Liver (tissue), 9 donors: ENCODE results near the gene SPR. TPM values are rescaled to one million over a fixed set of nuclear protein-coding genes. Genes with fewer than 3 reads are reported as not detected.

ENCODE experiments used
- DNase-seq: peaks from one replicate; pipeline ENCODE4 v3.0.0-alpha.2; 2017; ENCODE audit warnings: low spot score
- H3K27ac ChIP-seq, 2 donors: one replicate each; pipeline ENCODE4 v1.7.0; 2013; ENCODE audit warnings: inconsistent platforms in 2 of 2, low read length in 2 of 2, control low read depth in 1 of 2, low read depth in 1 of 2, mild to moderate bottlenecking in 1 of 2
- H3K27me3 ChIP-seq, 4 donors: one replicate each; pipeline versions ENCODE4 v1.6.1 to v1.7.0; 2013; ENCODE audit warnings: low read length in 3 of 4, inconsistent platforms in 1 of 4, mild to moderate bottlenecking in 1 of 4, moderate library complexity in 1 of 4; ENCODE audit not compliant: control insufficient read depth in 4 of 4, insufficient read depth in 4 of 4
- H3K36me3 ChIP-seq, 4 donors: one replicate each; pipeline versions ENCODE4 v1.6.1 to v1.7.0; 2013; ENCODE audit warnings: low read length in 3 of 4, mild to moderate bottlenecking in 3 of 4, low read depth in 1 of 4, moderate library complexity in 1 of 4; ENCODE audit not compliant: control insufficient read depth in 4 of 4, insufficient read depth in 3 of 4
- H3K4me1 ChIP-seq, 4 donors: one replicate each; pipeline versions ENCODE4 v1.6.1 to v1.7.0; 2013; ENCODE audit warnings: low read length in 3 of 4, mild to moderate bottlenecking in 3 of 4, moderate library complexity in 1 of 4; ENCODE audit not compliant: control insufficient read depth in 4 of 4, insufficient read depth in 4 of 4
- H3K4me3 ChIP-seq, 3 donors: one replicate each; pipeline versions ENCODE4 v1.6.1 to v1.7.0; 2013; ENCODE audit warnings: low read length in 3 of 3, control low read depth in 1 of 3, low read depth in 1 of 3, mild to moderate bottlenecking in 1 of 3
- H3K9ac ChIP-seq, 2 donors: one replicate each; pipeline ENCODE4 v1.7.0; 2013; ENCODE audit warnings: low read length in 2 of 2, mild to moderate bottlenecking in 2 of 2, moderate library complexity in 2 of 2, control low read depth in 1 of 2, low read depth in 1 of 2
- H3K9me3 ChIP-seq, 4 donors: one replicate each; pipeline versions ENCODE4 v1.6.1 to v1.7.0; 2013; ENCODE audit warnings: low read length in 3 of 4; ENCODE audit not compliant: control insufficient read depth in 4 of 4
- ATF3 ChIP-seq: IDR thresholded peaks from 2 replicates; pipeline ENCODE4 v1.6.1; 2016; ENCODE audit warnings: antibody characterized with exemption
- CTCF ChIP-seq: fragments of 150-350 bp; IDR thresholded peaks from 2 replicates; pipeline ENCODE4 v1.5.1; 2017; ENCODE audit warnings: improper control_type of control experiment, low read depth, low read length; ENCODE audit not compliant: missing input control
- EGR1 ChIP-seq, 2 donors: IDR thresholded peaks; 2 replicates each; pipeline ENCODE4 v1.6.1; 2016 to 2018; ENCODE audit warnings: antibody characterized with exemption in 2 of 2, low read depth in 2 of 2
- FOXA1 ChIP-seq: IDR thresholded peaks from 2 replicates; pipeline ENCODE4 v1.6.1; 2016; ENCODE audit warnings: antibody characterized with exemption
- FOXA2 ChIP-seq: IDR thresholded peaks from 2 replicates; pipeline ENCODE4 v1.6.1; 2016; ENCODE audit warnings: antibody characterized with exemption
- GABPA ChIP-seq, 2 donors: IDR thresholded peaks in 1 of 2; conservative IDR thresholded peaks in 1 of 2; 2 replicates each; pipeline ENCODE4 v1.6.1; 2016; ENCODE audit warnings: antibody characterized with exemption in 2 of 2, mild to moderate bottlenecking in 1 of 2, moderate library complexity in 1 of 2
- HNF4A ChIP-seq, 2 donors: conservative IDR thresholded peaks; 2 replicates each; pipeline ENCODE4 v1.6.1; 2016; ENCODE audit warnings: antibody characterized with exemption in 2 of 2, mild to moderate bottlenecking in 2 of 2
- HNF4G ChIP-seq: IDR thresholded peaks from 2 replicates; pipeline ENCODE4 v1.6.1; 2016; ENCODE audit warnings: antibody characterized with exemption
- JUND ChIP-seq, 2 donors: IDR thresholded peaks; 2 replicates each; pipeline ENCODE4 v1.6.1; 2016; ENCODE audit warnings: antibody characterized with exemption in 2 of 2
- MAX ChIP-seq: IDR thresholded peaks from 2 replicates; pipeline ENCODE4 v1.6.1; 2016; ENCODE audit warnings: antibody characterized with exemption
- NR2F2 ChIP-seq: IDR thresholded peaks from 2 replicates; pipeline ENCODE4 v1.6.1; 2016; ENCODE audit warnings: antibody characterized with exemption
- RAD21 ChIP-seq, 2 donors: IDR thresholded peaks; 2 replicates each; pipeline ENCODE4 v1.6.1; 2016; ENCODE audit warnings: antibody characterized with exemption in 2 of 2, mild to moderate bottlenecking in 2 of 2
- RXRA ChIP-seq, 2 donors: IDR thresholded peaks; 2 replicates each; pipeline ENCODE4 v1.6.1; 2017 to 2018; ENCODE audit warnings: antibody characterized with exemption in 2 of 2, mild to moderate bottlenecking in 1 of 2
- YY1 ChIP-seq: IDR thresholded peaks from 2 replicates; pipeline ENCODE4 v1.6.1; 2016; ENCODE audit warnings: antibody characterized with exemption, mild to moderate bottlenecking
- ZBTB33 ChIP-seq: IDR thresholded peaks from 2 replicates; pipeline ENCODE4 v1.6.1; 2016; ENCODE audit warnings: antibody characterized with exemption
- WGBS: extraction: QIAGEN DNeasy Blood & Tissue Kit; methylation state at CpG from one replicate; pipeline ENCODE4 v1.1.7; 2013; 5-methylcytosine and 5-hydroxymethylcytosine counted together
- polyA plus RNA-seq, 2 donors: library from polyadenylated mRNA; stranded (reverse) in 1 of 2; unstranded in 1 of 2; fragments of 200-250 nt in 1 of 2; fragments of >200 nt in 1 of 2; fragmentation: Nextera tagmentation in 1 of 2; extraction: Ambion mirVana in 1 of 2; gene quantifications; one replicate each; pipeline versions ENCODE4 v1.2.1 to v1.2.3, GENCODE V29; 2013 to 2015
- total RNA-seq, 2 donors: library from RNA; depleted of rRNA; stranded (reverse); fragments of >200 nt; gene quantifications; one replicate each; pipeline ENCODE4 v1.2.3, GENCODE V29; 2014
- donor health status: healthy.
- donor health status: healthy.
- donor health status: healthy.
- donor health status: healthy.
- donor health status: healthy.

The SPR gene
- total and polyA plus RNA-seq, 4 donors: 13.6 to 60.8 (median 53.1) TPM

GRCh38 chr2:72924353-72925240 lies 37.4 kb downstream of the SPR start (continued):
- TF ChIP-seq GABPA (IDR thresholded peaks at IDR 0.05 in 1 of 2, conservative IDR thresholded peaks at IDR 0.05 in 1 of 2): no peak
- no peak for TF ChIP-seq RAD21 (IDR thresholded peaks at IDR 0.05)
- no peak for TF ChIP-seq RXRA (IDR thresholded peaks at IDR 0.05)
- no peak for TF ChIP-seq MAX
- no peak for TF ChIP-seq FOXA1

- H3K27me3 ChIP-seq: peaks cover 0 to 44% (median 21%) of the 10 kb centered on the region in 4 donors
- DNase-seq: no peak
- no peaks in the 10 kb centered on the region for H3K36me3 ChIP-seq
- TF ChIP-seq CTCF: no peak
- no peak for TF ChIP-seq RAD21 (IDR thresholded peaks at IDR 0.05)
- no peak for TF ChIP-seq EGR1 (IDR thresholded peaks at IDR 0.05; ENCODE audit: low read depth in 2 of 2)
- TF ChIP-seq NR2F2: no peak
- no peak for TF ChIP-seq YY1
- no peak for TF ChIP-seq ATF3
- no peak for TF ChIP-seq JUND (IDR thresholded peaks at IDR 0.05)
- TF ChIP-seq RXRA (IDR thresholded peaks at IDR 0.05): no peak
- no peak for TF ChIP-seq ZBTB33
- no peak for TF ChIP-seq MAX
- no peak for TF ChIP-seq FOXA1
- TF ChIP-seq GABPA (IDR thresholded peaks at IDR 0.05 in 1 of 2, conservative IDR thresholded peaks at IDR 0.05 in 1 of 2): no peak
- no peak for TF ChIP-seq HNF4A (conservative IDR thresholded peaks at IDR 0.05)
- TF ChIP-seq HNF4G: no peak
- TF ChIP-seq FOXA2: no peak
- H3K4me3 ChIP-seq: no peak overlapping the region
- H3K27ac ChIP-seq: no peak overlapping the region
- no peak overlapping the region for H3K9ac ChIP-seq
- H3K9me3 ChIP-seq: peaks cover 0 to 1% (median 0%) of the 10 kb centered on the region in 4 donors
- peaks cover 0 to 12% (median 3%) of the 10 kb centered on the region in 4 donors for H3K4me1 ChIP-seq
- WGBS: 13% methylated on average over 26 of the region's 26 CpGs
Observed at GRCh38 chr2:72925328-72925943, 38.2 kb downstream of the SPR start.
